Endothelial cell of umbilical vein (primary cell): ENCODE results near the gene IZUMO2. TPM values are rescaled to one million over a fixed set of nuclear protein-coding genes. Genes with fewer than 3 reads are reported as not detected.

Experiments
- BruUV-seq: library from RNA; stranded (reverse); fragments of 400-500 nt; replicated peaks from 2 replicates; lab custom pipeline; 2021; lab: Mats Ljungman, UMichigan
- CTCF ChIA-PET: fragments of 300-600, 350-600 bp; sonication (Branson Sonifier 250); formaldehyde crosslinking; loops from one replicate; lab custom pipeline; 2021; ENCODE audit warnings: antibody characterized with exemption, inconsistent platforms; lab: Charles Lee
- POLR2A ChIA-PET: fragments of 300-600, 350-600 bp; sonication (Branson Sonifier 250); formaldehyde crosslinking; loops from one replicate; lab custom pipeline; 2021; ENCODE audit warnings: antibody characterized with exemption, inconsistent platforms; lab: Charles Lee
- DNase-seq: peaks from one replicate; pipeline ENCODE4 v3.0.0-alpha.2; 2011; ENCODE audit warnings: low read depth, low spot score
- FAIRE-seq: peaks from 2 replicates; lab custom pipeline; 2011; peaks lifted over from hg19 to GRCh38; lab: Jason Lieb, UNC
- H2AFZ ChIP-seq: 2 replicates; pipeline ENCODE4 v1.6.0; 2012; ENCODE audit warnings: low read depth, low read length, control low read depth, inconsistent platforms
- H3K27ac ChIP-seq: 2 replicates; pipeline ENCODE4 v1.5.1; 2011; ENCODE audit warnings: low read depth, mild to moderate bottlenecking, control low read depth, low read length, moderate library complexity; ENCODE audit not compliant: insufficient read depth
- H3K27me3 ChIP-seq, 2 experiments: 2 replicates each; pipeline versions ENCODE4 v1.6.0 to v1.6.1; 2011; ENCODE audit warnings: low read length in 2 of 2, mixed read lengths in 1 of 2; ENCODE audit not compliant: control insufficient read depth in 2 of 2, insufficient read depth in 2 of 2
- H3K36me3 ChIP-seq, 2 experiments: 2 replicates in 1 of 2; 3 replicates in 1 of 2; pipeline ENCODE4 v1.5.1; 2011; ENCODE audit warnings: low read length in 2 of 2, mild to moderate bottlenecking in 1 of 2, moderate library complexity in 1 of 2; ENCODE audit not compliant: control insufficient read depth in 2 of 2, insufficient read depth in 2 of 2; ENCODE audit errors: extremely low read depth in 1 of 2
- H3K4me1 ChIP-seq: 3 replicates; pipeline ENCODE4 v1.5.1; 2011; ENCODE audit warnings: mild to moderate bottlenecking, low read length; ENCODE audit not compliant: control insufficient read depth, insufficient read depth; ENCODE audit errors: extremely low read depth
- H3K4me2 ChIP-seq: 2 replicates; pipeline ENCODE4 v1.6.1; 2011; ENCODE audit warnings: low read length, control low read depth, mixed read lengths; ENCODE audit not compliant: insufficient read depth
- H3K4me3 ChIP-seq, 3 experiments: fragments of 200-600 bp in 1 of 3; sonication (generic), shearing (Covaris generic) in 1 of 3; replicated peaks in 1 of 3; 2 replicates each; pipeline ENCODE4 v1.5.1; 2011 to 2016; ENCODE audit warnings: control low read depth in 3 of 3, low read length in 3 of 3, mild to moderate bottlenecking in 2 of 3, inconsistent platforms in 1 of 3, low read depth in 1 of 3, moderate library complexity in 1 of 3; ENCODE audit not compliant: insufficient read depth in 1 of 3
- H3K79me2 ChIP-seq: 2 replicates; pipeline ENCODE4 v1.6.0; 2012; ENCODE audit warnings: low read length, inconsistent platforms; ENCODE audit not compliant: control insufficient read depth, insufficient read depth
- H3K9ac ChIP-seq: replicated peaks from 2 replicates; pipeline ENCODE3; 2011; ENCODE audit warnings: low read length, control low read depth; ENCODE audit not compliant: insufficient read depth; ENCODE audit errors: extremely low read depth
- H3K9me1 ChIP-seq: replicated peaks from 3 replicates; pipeline ENCODE4 v1.6.0; 2011; ENCODE audit warnings: mild to moderate bottlenecking, low read length; ENCODE audit not compliant: control insufficient read depth, insufficient read depth; ENCODE audit errors: extremely low read depth
- H3K9me3 ChIP-seq: replicated peaks from 2 replicates; pipeline ENCODE4 v1.5.1; 2012; ENCODE audit warnings: low read length, inconsistent platforms; ENCODE audit not compliant: control insufficient read depth, insufficient read depth
- H4K20me1 ChIP-seq: replicated peaks from 2 replicates; pipeline ENCODE3; 2011; ENCODE audit warnings: mild to moderate bottlenecking, low read length; ENCODE audit not compliant: control insufficient read depth, insufficient read depth; ENCODE audit errors: extremely low read depth
- CTCF ChIP-seq, 2 donors: IDR thresholded peaks; 1 replicate in 1 of 2; 2 replicates in 1 of 2; pipeline ENCODE4 v1.5.1; 2011; ENCODE audit warnings: low read length in 2 of 2, mild to moderate bottlenecking in 2 of 2, moderate library complexity in 2 of 2, control low read depth in 1 of 2, inconsistent platforms in 1 of 2, low read depth in 1 of 2; ENCODE audit not compliant: insufficient read depth in 1 of 2; ENCODE audit errors: extremely low read depth in 1 of 2
- EZH2 ChIP-seq: IDR thresholded peaks from 2 replicates; pipeline ENCODE4 v1.6.1; 2012; ENCODE audit warnings: borderline replicate concordance, low read depth, mild to moderate bottlenecking, moderate library complexity, low read length, inconsistent platforms; ENCODE audit not compliant: severe bottlenecking
- FOS ChIP-seq: IDR thresholded peaks from 2 replicates; pipeline ENCODE4 v1.6.1; 2011; ENCODE audit warnings: mild to moderate bottlenecking, low read length, moderate library complexity, borderline replicate concordance; ENCODE audit not compliant: insufficient read depth
- GATA2 ChIP-seq: IDR thresholded peaks from 2 replicates; pipeline ENCODE4 v1.7.0; 2011; ENCODE audit warnings: low read depth, mild to moderate bottlenecking, moderate library complexity, mixed read lengths, low read length; ENCODE audit not compliant: insufficient read length, insufficient read depth
- JUN ChIP-seq: IDR thresholded peaks from 2 replicates; pipeline ENCODE4 v1.6.1; 2011; ENCODE audit warnings: borderline replicate concordance, low read depth; ENCODE audit not compliant: insufficient read length, insufficient read depth
- MYC ChIP-seq: IDR thresholded peaks from one replicate; pipeline ENCODE4 v1.6.1; 2011; ENCODE audit warnings: mild to moderate bottlenecking, low read depth, low read length
- POLR2A ChIP-seq: IDR thresholded peaks from 2 replicates; pipeline ENCODE4 v1.6.1; 2012; ENCODE audit warnings: low read depth, mild to moderate bottlenecking, control low read depth, low read length
- POLR2AphosphoS5 ChIP-seq: IDR thresholded peaks from 2 replicates; pipeline ENCODE4 v1.6.1; 2012; ENCODE audit warnings: low read depth, mild to moderate bottlenecking, control low read depth, low read length, moderate library complexity; ENCODE audit not compliant: insufficient read depth
- dilution Hi-C: fragments of 300-500 bp; cut with MboI; formaldehyde crosslinking; loops from one replicate; pipeline ENCODE4 v1.15.0; 2019; ENCODE audit warnings: low sequenced_read_pairs; ENCODE audit not compliant: extremely low pct_ligation_motif_present
- intact Hi-C: fragments of 100-400 bp; cut with micrococcal nuclease; formaldehyde crosslinking; loops from one replicate; pipeline ENCODE4 v1.10.0; 2022
- polyA plus RNA-seq, 4 experiments: library from polyadenylated mRNA; depleted of rRNA in 3 of 4; stranded (reverse) in 3 of 4; unstranded in 1 of 4; fragments of >200 nt; gene quantifications; 2 replicates each; pipeline versions ENCODE4 v1.2.1 to v1.2.3, GENCODE V29; 2011 to 2012; ENCODE audit warnings: missing spikeins in 1 of 4
- total RNA-seq: library from RNA; stranded (reverse); gene quantifications from 2 replicates; pipeline ENCODE4 v1.2.3, GENCODE V29; 2021
- TF ChIP-seq, protein P1 (sequence below): IDR thresholded peaks from 2 replicates; pipeline ENCODE4 v1.6.1; 2011; ENCODE audit not compliant: insufficient read depth, insufficient read length

IZUMO2 gene
- total and polyA plus RNA-seq, 2 donors (not counting 3 experiments of a cell fraction or from before 2014, with no cell fraction given), result not detected

DNA sequence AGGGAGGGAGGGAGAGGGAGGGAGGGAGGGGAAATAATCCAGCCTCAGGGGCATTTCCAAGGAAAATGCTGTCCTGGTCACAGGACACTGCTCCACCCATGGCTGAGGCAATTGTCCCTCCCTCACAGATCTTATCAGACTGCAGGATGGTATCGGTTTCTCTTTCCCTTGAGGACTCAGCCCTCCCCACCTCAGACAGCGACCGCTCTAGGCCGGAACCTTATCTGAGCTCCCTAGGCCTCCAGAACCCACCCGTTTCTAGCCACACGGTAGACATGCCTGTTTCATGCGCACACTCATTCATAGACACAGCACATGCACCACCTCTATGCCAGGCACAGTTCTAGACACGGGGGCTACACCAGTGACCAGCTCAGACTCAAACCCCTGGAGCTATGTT, 10.0 kb upstream of the IZUMO2 start:
- FAIRE-seq, result no peak
- no TSS peak for BruUV-seq
- no peak overlapping the region for H3K4me2 ChIP-seq
- H3K4me1 ChIP-seq, result no peaks in the 10 kb centered on the region
- H4K20me1 ChIP-seq, result no peaks in the 10 kb centered on the region
- no peak overlapping the region for H3K27ac ChIP-seq
- no peak for DNase-seq
- no peak overlapping the region for H3K9ac ChIP-seq
- H3K36me3 ChIP-seq, result no peaks in the 10 kb centered on the region
- H3K79me2 ChIP-seq, result no peaks in the 10 kb centered on the region
- dilution Hi-C loops (no loop called here), intact Hi-C loops (no loop called here)
- H2AFZ ChIP-seq, result no peak overlapping the region
- TF ChIP-seq POLR2A (no peak), EZH2 (no peak), MYC (no peak), GATA2 (no peak), CTCF (IDR thresholded peaks at IDR 0.05; ENCODE audit: extremely low read depth in 1 of 2, insufficient read depth in 1 of 2, low read depth in 1 of 2, low read length in 2 of 2) (no peak), JUN (no peak), POLR2AphosphoS5 (no peak), FOS (no peak)
- TF ChIP-seq, protein P1, sequence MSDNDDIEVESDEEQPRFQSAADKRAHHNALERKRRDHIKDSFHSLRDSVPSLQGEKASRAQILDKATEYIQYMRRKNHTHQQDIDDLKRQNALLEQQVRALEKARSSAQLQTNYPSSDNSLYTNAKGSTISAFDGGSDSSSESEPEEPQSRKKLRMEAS, result no peak
- no peaks in the 10 kb centered on the region for H3K27me3 ChIP-seq
- no peaks in the 10 kb centered on the region for H3K9me1 ChIP-seq
- no peaks in the 10 kb centered on the region for H3K9me3 ChIP-seq
- no peak overlapping the region for H3K4me3 ChIP-seq
- POLR2A ChIA-PET, result no interaction called here
- CTCF ChIA-PET, result no interaction called here
